NCI-H2171 treated with DMSO at 0.1 percent for 48 hours (cell line): ENCODE measurements around the gene HUWE1.
A peak's percentile ranks its signal among the peaks of the same experiment; 100 is the strongest.
"Not testable (repeated sequence)": the region's sequence is repeated elsewhere in the genome, so short reads cannot be mapped to it uniquely, and the experiment has no call there.

ENCODE experiments used
- DNase-seq: peaks from one replicate; lab custom pipeline; 2025; lab: John Stamatoyannopoulos, UW

Gene HUWE1

GRCh38 chrX:53504035-53504434 is 182.5 kb downstream of the HUWE1 start:
- DNase-seq: not testable (repeated sequence)

- peak; percentile 36 for DNase-seq
Measured at GRCh38 chrX:53494436-53494835, 192.1 kb downstream of the HUWE1 start.

GRCh38 chrX:53486285-53486684 is 200.2 kb downstream of the HUWE1 start:
- no peak for DNase-seq

- no peak for DNase-seq
Measured at GRCh38 chrX:53483838-53484405, 202.6 kb downstream of the HUWE1 start.

- no peak for DNase-seq
Measured at GRCh38 chrX:53483416-53483815, 203.1 kb downstream of the HUWE1 start.
